ENCODE results near the gene MECP2. TPM values are rescaled to one million over a fixed set of nuclear protein-coding genes. Genes with fewer than 3 reads are reported as not detected.

Gene MECP2
- total RNA-seq, 1 experiment from 2014 or later, result 30.6 TPM

- H3K27ac Mint-ChIP-seq (ENCODE audit: unreplicated experiment), result no peak overlapping the region
- no peaks in the 10 kb centered on the region for H3K9me3 ChIP-seq
These were observed 65.4 kb downstream of the MECP2 start for GRCh38 chrX:154032160-154032559.

GRCh38 chrX:154030715-154031305 is 66.7 kb downstream of the MECP2 start:
- ChIA-PET CTCF (no interaction called here), POLR2A (no interaction called here)
- H3K4me3 ChIP-seq (ENCODE audit: low read depth, low read length), result no peak overlapping the region
- TF ChIP-seq CTCF (IDR thresholded peaks at IDR 0.05; ENCODE audit: insufficient read depth in 1 of 2, low read depth in 1 of 2, low read length in 1 of 2, severe bottlenecking in 1 of 2, unreplicated experiment in 1 of 2), result no peak
- H3K9me3 ChIP-seq, result no peaks in the 10 kb centered on the region
- no peaks in the 10 kb centered on the region; the same call in 1 of the 2 replicates for H3K36me3 ChIP-seq (ENCODE audit: control insufficient read depth, insufficient read depth, low read length)
- Mint-ChIP-seq H3K4me3 (ENCODE audit: unreplicated experiment) (no peak overlapping the region), H3K27me3 (ENCODE audit: insufficient read depth, unreplicated experiment) (no peaks in the 10 kb centered on the region), H3K27ac (ENCODE audit: unreplicated experiment) (no peak overlapping the region), H3K36me3 (ENCODE audit: insufficient read depth, unreplicated experiment) (peaks cover 22% of the 10 kb centered on the region), H3K4me1 (ENCODE audit: low read depth, unreplicated experiment) (no peaks in the 10 kb centered on the region), H3K9me3 (ENCODE audit: unreplicated experiment) (no peaks in the 10 kb centered on the region)
- no peaks in the 10 kb centered on the region for H3K27me3 ChIP-seq (replicated peaks; ENCODE audit: control insufficient read depth, insufficient read depth, low read length)
- H3K4me1 ChIP-seq, result no peaks in the 10 kb centered on the region
- DNase-seq, result no peak
- intact Hi-C loops (cut with micrococcal nuclease; ENCODE audit: unreplicated experiment), result no loop called here
- BruUV-seq (replicated peaks), result TSS peak; percentile 49

More at GRCh38 chrX:154032160-154032559, 65.4 kb downstream of the MECP2 start:
- Mint-ChIP-seq H3K9me3 (ENCODE audit: unreplicated experiment) (no peaks in the 10 kb centered on the region), H3K27me3 (ENCODE audit: insufficient read depth, unreplicated experiment) (no peaks in the 10 kb centered on the region), H3K36me3 (ENCODE audit: insufficient read depth, unreplicated experiment) (peaks cover 31% of the 10 kb centered on the region), H3K4me3 (ENCODE audit: unreplicated experiment) (no peak overlapping the region), H3K4me1 (ENCODE audit: low read depth, unreplicated experiment) (no peaks in the 10 kb centered on the region)
- POLR2A ChIA-PET, result no interaction called here
- no peaks in the 10 kb centered on the region for H3K4me1 ChIP-seq
- no TSS peak for BruUV-seq (replicated peaks)
- CTCF ChIA-PET, result no interaction called here
- H3K27me3 ChIP-seq (replicated peaks; ENCODE audit: control insufficient read depth, insufficient read depth, low read length), result no peaks in the 10 kb centered on the region
- intact Hi-C loops (cut with micrococcal nuclease; ENCODE audit: unreplicated experiment), result no loop called here
- H3K4me3 ChIP-seq (ENCODE audit: low read depth, low read length), result no peak overlapping the region
- no peak for DNase-seq
- TF ChIP-seq CTCF (IDR thresholded peaks at IDR 0.05; ENCODE audit: insufficient read depth in 1 of 2, low read depth in 1 of 2, low read length in 1 of 2, severe bottlenecking in 1 of 2, unreplicated experiment in 1 of 2), result no peak
- no peaks in the 10 kb centered on the region; the same call in 1 of the 2 replicates for H3K36me3 ChIP-seq (ENCODE audit: control insufficient read depth, insufficient read depth, low read length)

GRCh38 chrX:154030266-154030665 is 67.3 kb downstream of the MECP2 start:
- no peak overlapping the region for H3K27ac Mint-ChIP-seq (ENCODE audit: unreplicated experiment)
- DNase-seq, result no peak
- H3K9me3 Mint-ChIP-seq (ENCODE audit: unreplicated experiment), result no peaks in the 10 kb centered on the region
- BruUV-seq (replicated peaks), result no TSS peak
- CTCF ChIA-PET, result no interaction called here
- no peaks in the 10 kb centered on the region; the same call in 1 of the 2 replicates for H3K36me3 ChIP-seq (ENCODE audit: control insufficient read depth, insufficient read depth, low read length)
- H3K4me1 ChIP-seq, result no peaks in the 10 kb centered on the region
- H3K27me3 Mint-ChIP-seq (ENCODE audit: insufficient read depth, unreplicated experiment), result no peaks in the 10 kb centered on the region
- intact Hi-C loops (cut with micrococcal nuclease; ENCODE audit: unreplicated experiment), result no loop called here
- H3K9me3 ChIP-seq, result no peaks in the 10 kb centered on the region
- POLR2A ChIA-PET, result no interaction called here
- no peak overlapping the region for H3K4me3 Mint-ChIP-seq (ENCODE audit: unreplicated experiment)
- TF ChIP-seq CTCF (IDR thresholded peaks at IDR 0.05; ENCODE audit: insufficient read depth in 1 of 2, low read depth in 1 of 2, low read length in 1 of 2, severe bottlenecking in 1 of 2, unreplicated experiment in 1 of 2), result no peak
- no peaks in the 10 kb centered on the region for H3K27me3 ChIP-seq (replicated peaks; ENCODE audit: control insufficient read depth, insufficient read depth, low read length)
- no peaks in the 10 kb centered on the region for H3K4me1 Mint-ChIP-seq (ENCODE audit: low read depth, unreplicated experiment)
- H3K36me3 Mint-ChIP-seq (ENCODE audit: insufficient read depth, unreplicated experiment), result peaks cover 23% of the 10 kb centered on the region
- H3K4me3 ChIP-seq (ENCODE audit: low read depth, low read length), result no peak overlapping the region

All from Caco-2 (cell line).